Esophagus squamous epithelium (tissue), 4 donors: Measurements from ENCODE around the gene HADHA.
A peak's percentile ranks its signal among the peaks of the same experiment; 100 is the strongest.

Experiments used
- POLR2A ChIP-seq, 4 donors: fragments of 450-650 bp; IDR thresholded peaks; one replicate each; pipeline ENCODE4 v1.6.1; 2017; ENCODE audit warnings: antibody characterized with exemption in 4 of 4, mild to moderate bottlenecking in 4 of 4, moderate library complexity in 3 of 4
- TF ChIP-seq, protein P1 (sequence below), 6 experiments: fragments of 450-650 bp in 4 of 6; fragments of 200-600 bp in 2 of 6; sonication (generic) in 2 of 6; IDR thresholded peaks; one replicate each; pipeline ENCODE4 v1.5.1; 2016 to 2019; ENCODE audit warnings: antibody characterized with exemption in 6 of 6, mild to moderate bottlenecking in 4 of 6, moderate library complexity in 4 of 6

GRCh38 chr2:26235089-26235488 is 9.3 kb downstream of the HADHA start:
- no peak for TF ChIP-seq POLR2A (IDR thresholded peaks at IDR 0.05)
- TF ChIP-seq, protein P1, sequence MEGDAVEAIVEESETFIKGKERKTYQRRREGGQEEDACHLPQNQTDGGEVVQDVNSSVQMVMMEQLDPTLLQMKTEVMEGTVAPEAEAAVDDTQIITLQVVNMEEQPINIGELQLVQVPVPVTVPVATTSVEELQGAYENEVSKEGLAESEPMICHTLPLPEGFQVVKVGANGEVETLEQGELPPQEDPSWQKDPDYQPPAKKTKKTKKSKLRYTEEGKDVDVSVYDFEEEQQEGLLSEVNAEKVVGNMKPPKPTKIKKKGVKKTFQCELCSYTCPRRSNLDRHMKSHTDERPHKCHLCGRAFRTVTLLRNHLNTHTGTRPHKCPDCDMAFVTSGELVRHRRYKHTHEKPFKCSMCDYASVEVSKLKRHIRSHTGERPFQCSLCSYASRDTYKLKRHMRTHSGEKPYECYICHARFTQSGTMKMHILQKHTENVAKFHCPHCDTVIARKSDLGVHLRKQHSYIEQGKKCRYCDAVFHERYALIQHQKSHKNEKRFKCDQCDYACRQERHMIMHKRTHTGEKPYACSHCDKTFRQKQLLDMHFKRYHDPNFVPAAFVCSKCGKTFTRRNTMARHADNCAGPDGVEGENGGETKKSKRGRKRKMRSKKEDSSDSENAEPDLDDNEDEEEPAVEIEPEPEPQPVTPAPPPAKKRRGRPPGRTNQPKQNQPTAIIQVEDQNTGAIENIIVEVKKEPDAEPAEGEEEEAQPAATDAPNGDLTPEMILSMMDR (IDR thresholded peaks at IDR 0.05) = peak in 4 of 6 experiments; percentile 19 to 48 (median 30)
